A673 (cell line): ENCODE measurements around the gene ASCL2. TPM values are rescaled to one million over a fixed set of nuclear protein-coding genes. Genes with fewer than 3 reads are reported as not detected.

Source experiments
- BruUV-seq: library from RNA; stranded (reverse); fragments of 400-500 nt; replicated peaks from 2 replicates; lab custom pipeline; 2021; lab: Mats Ljungman, UMichigan
- CTCF ChIA-PET: fragments of 300-600 bp; sonication (Branson Sonifier 250); formaldehyde crosslinking; loops from one replicate; lab custom pipeline; 2022; ENCODE audit warnings: antibody characterized with exemption; lab: Charles Lee
- POLR2A ChIA-PET: fragments of 300-600 bp; sonication (Branson Sonifier 250); formaldehyde crosslinking; loops from one replicate; lab custom pipeline; 2022; ENCODE audit warnings: antibody characterized with exemption; ENCODE audit not compliant: low non-redundant PET; lab: Charles Lee
- DNase-seq: peaks from one replicate; pipeline ENCODE4 v3.0.0-alpha.2; 2015; ENCODE audit warnings: low spot score
- H3K27ac ChIP-seq: fragments of 200-600 bp; sonication (generic); 2 replicates; pipeline ENCODE4 v1.5.1; 2016; ENCODE audit warnings: mixed run types, low read depth, mild to moderate bottlenecking, mixed read lengths, antibody characterized with exemption, low read length; ENCODE audit not compliant: poor library complexity, severe bottlenecking
- H3K27me3 ChIP-seq: fragments of 200-600 bp; sonication (generic); replicated peaks from 2 replicates; pipeline ENCODE4 v1.6.1; 2017; ENCODE audit warnings: mixed run types, low read depth, mild to moderate bottlenecking, mixed read lengths, antibody characterized with exemption, low read length; ENCODE audit not compliant: insufficient read depth, poor library complexity
- H3K36me3 ChIP-seq: fragments of 200-600 bp; sonication (generic); 2 replicates; pipeline ENCODE4 v1.6.1; 2016; ENCODE audit warnings: mixed run types, mild to moderate bottlenecking, mixed read lengths, antibody characterized with exemption, low read length; ENCODE audit not compliant: insufficient read depth, poor library complexity, severe bottlenecking
- H3K4me1 ChIP-seq: fragments of 200-600 bp; sonication (generic); 2 replicates; pipeline ENCODE4 v1.6.1; 2017; ENCODE audit warnings: mixed run types, mild to moderate bottlenecking, mixed read lengths, antibody characterized with exemption, low read length; ENCODE audit not compliant: insufficient read depth, poor library complexity, severe bottlenecking
- H3K4me3 ChIP-seq: fragments of 200-600 bp; sonication (generic); 2 replicates; pipeline ENCODE4 v1.5.1; 2016; ENCODE audit warnings: low read depth, mixed run types, mild to moderate bottlenecking, mixed read lengths, low read length; ENCODE audit not compliant: poor library complexity, severe bottlenecking
- H3K9me3 ChIP-seq: fragments of 200-600 bp; sonication (generic); 2 replicates; pipeline ENCODE4 v1.6.1; 2016; ENCODE audit warnings: mixed run types, low read depth, mild to moderate bottlenecking, mixed read lengths, antibody characterized with exemption, low read length; ENCODE audit not compliant: poor library complexity, severe bottlenecking
- CTCF ChIP-seq: fragments of 300-800, 200-600 bp; sonication (generic); conservative IDR thresholded peaks from 2 replicates; pipeline ENCODE4 v1.5.1; 2017; ENCODE audit warnings: low read depth, mild to moderate bottlenecking, antibody characterized with exemption, low read length, moderate library complexity, mixed read lengths
- EZH2 ChIP-seq: fragments of 200-600 bp; sonication (generic); IDR thresholded peaks from 2 replicates; pipeline ENCODE4 v1.6.1; 2017; ENCODE audit warnings: borderline replicate concordance, low read depth, mild to moderate bottlenecking, mixed read lengths, antibody characterized with exemption, low read length; ENCODE audit not compliant: poor library complexity, severe bottlenecking
- intact Hi-C: fragments of 100-400 bp; cut with micrococcal nuclease; formaldehyde crosslinking; loops from one replicate; pipeline ENCODE4 v1.10.0; 2022; ENCODE audit not compliant: unreplicated experiment
- total RNA-seq: library from RNA; stranded (reverse); gene quantifications from 2 replicates; pipeline ENCODE4 v1.2.3, GENCODE V29; 2021

ASCL2 gene
- total RNA-seq, 1 experiment from 2014 or later = not detected

GRCh38 chr11:2280208-2280607, 9.8 kb upstream of the ASCL2 start:
- H3K4me3 ChIP-seq = no peak overlapping the region
- ChIA-PET POLR2A (no interaction called here), CTCF (no interaction called here)
- H3K27ac ChIP-seq = no peak overlapping the region
- intact Hi-C loops = no loop called here
- no peaks in the 10 kb centered on the region for H3K9me3 ChIP-seq
- no peaks in the 10 kb centered on the region for H3K36me3 ChIP-seq
- DNase-seq = no peak
- TF ChIP-seq EZH2 = no peak
- TF ChIP-seq CTCF = no peak
- H3K4me1 ChIP-seq = no peaks in the 10 kb centered on the region
- peaks cover 54% of the 10 kb centered on the region for H3K27me3 ChIP-seq
- BruUV-seq = no TSS peak

DNA sequence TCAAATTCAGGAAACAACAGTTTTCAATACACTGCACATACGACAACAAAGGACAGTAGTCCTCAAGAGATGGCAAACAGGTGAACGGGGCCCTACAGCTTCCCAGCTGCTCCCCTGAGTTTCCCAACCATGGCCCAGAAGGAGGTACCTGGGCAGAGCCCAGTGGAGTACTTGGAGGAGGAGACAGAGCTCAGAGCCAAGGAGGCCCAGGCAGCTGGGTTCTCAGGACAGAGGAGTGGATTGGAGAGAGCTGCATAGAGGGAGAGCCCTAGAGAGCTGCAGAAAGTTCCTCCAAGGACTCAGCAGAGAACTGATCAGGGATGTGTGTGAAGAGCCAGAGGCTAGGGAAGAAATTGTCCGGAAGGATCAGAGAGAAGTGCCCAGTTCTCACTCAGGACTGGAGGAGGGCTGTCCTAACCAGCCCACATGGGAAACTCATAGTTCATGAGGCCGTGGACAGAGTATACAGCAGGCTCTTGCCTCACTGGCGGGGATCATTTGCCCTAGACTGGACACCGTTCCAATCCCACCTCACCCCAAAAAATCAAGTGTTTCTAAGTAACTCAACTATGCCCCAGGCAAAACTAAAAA, 7.6 kb upstream of the ASCL2 start:
- no peaks in the 10 kb centered on the region for H3K4me1 ChIP-seq
- H3K4me3 ChIP-seq = no peak overlapping the region
- peaks cover 64% of the 10 kb centered on the region for H3K27me3 ChIP-seq
- TF ChIP-seq EZH2 (no peak), CTCF (no peak)
- H3K27ac ChIP-seq = no peak overlapping the region
- no peaks in the 10 kb centered on the region for H3K9me3 ChIP-seq
- intact Hi-C loops = no loop called here
- CTCF ChIA-PET = no interaction called here
- DNase-seq = no peak
- POLR2A ChIA-PET = no interaction called here
- no peaks in the 10 kb centered on the region for H3K36me3 ChIP-seq
- BruUV-seq = no TSS peak

GRCh38 chr11:2277008-2277346, 6.6 kb upstream of the ASCL2 start:
- H3K27ac ChIP-seq = no peak overlapping the region
- ChIA-PET CTCF (no interaction called here), POLR2A (no interaction called here)
- peaks cover 61% of the 10 kb centered on the region for H3K27me3 ChIP-seq
- TF ChIP-seq EZH2 (no peak), CTCF (no peak)
- intact Hi-C loops = no loop called here
- BruUV-seq = no TSS peak
- H3K4me3 ChIP-seq = no peak overlapping the region
- no peaks in the 10 kb centered on the region for H3K36me3 ChIP-seq
- no peaks in the 10 kb centered on the region for H3K4me1 ChIP-seq
- no peak for DNase-seq
- H3K9me3 ChIP-seq = no peaks in the 10 kb centered on the region
